Left kidney (tissue), 2 donors: ENCODE measurements around the gene MRPL40. TPM values are rescaled to one million over a fixed set of nuclear protein-coding genes. Genes with fewer than 3 reads are reported as not detected.
A peak's percentile ranks its signal among the peaks of the same experiment; 100 is the strongest.
"Not testable (repeated sequence)": the region's sequence is repeated elsewhere in the genome, so short reads cannot be mapped to it uniquely, and the experiment has no call there.

ENCODE experiments used
- DNase-seq: peaks from one replicate; pipeline ENCODE4 v3.0.0-alpha.2; 2013
- polyA plus RNA-seq: library from polyadenylated mRNA; unstranded; fragments of 120-200 nt; gene quantifications from one replicate; pipeline ENCODE4 v1.2.1, GENCODE V29; 2013; ENCODE audit not compliant: insufficient read length

The MRPL40 gene
- polyA plus RNA-seq, 1 donor, result 43.2 TPM

GRCh38 chr22:19438298-19438697 is 6.0 kb downstream of the MRPL40 start:
- DNase-seq, result no peak

- DNase-seq, result no peak
Measured at GRCh38 chr22:19440411-19441195, 8.3 kb downstream of the MRPL40 start.

- no peak for DNase-seq
Measured at GRCh38 chr22:19442166-19442565, 9.8 kb downstream of the MRPL40 start.

- DNase-seq, result no peak
Measured at GRCh38 chr22:19443544-19444211, 11.3 kb downstream of the MRPL40 start.

- not testable (repeated sequence) for DNase-seq
Measured at GRCh38 chr22:19445279-19445982, 13.1 kb downstream of the MRPL40 start.

- DNase-seq, result peak; percentile 11
Measured at GRCh38 chr22:19446603-19447329, 14.4 kb downstream of the MRPL40 start.

- peak; percentile 90 for DNase-seq
Measured at GRCh38 chr22:19447330-19448075, 15.2 kb downstream of the MRPL40 start, which contains the start of gene C22orf39. Gene C22orf39 (minus strand): TSS chr22:19447711. CDS start chr22:19447688, 23 bp downstream.

- peak; percentile 47 for DNase-seq
Measured at GRCh38 chr22:19448076-19448607, 15.8 kb downstream of the MRPL40 start.

- no peak for DNase-seq
Measured at GRCh38 chr22:19448739-19449421, 16.5 kb downstream of the MRPL40 start.

- DNase-seq, result no peak
Measured at GRCh38 chr22:19449422-19449767, 17.1 kb downstream of the MRPL40 start.

GRCh38 chr22:19450363-19451175 is 18.2 kb downstream of the MRPL40 start:
- DNase-seq, result no peak

- DNase-seq, result no peak
Measured at GRCh38 chr22:19451570-19451969, 19.2 kb downstream of the MRPL40 start.

GRCh38 chr22:19453718-19454117 is 21.4 kb downstream of the MRPL40 start:
- no peak for DNase-seq

- DNase-seq, result no peak
Measured at GRCh38 chr22:19454156-19454555, 21.8 kb downstream of the MRPL40 start.

- DNase-seq, result no peak
Measured at GRCh38 chr22:19455033-19455432, 22.7 kb downstream of the MRPL40 start.

- no peak for DNase-seq
Measured at GRCh38 chr22:19455585-19456370, 23.4 kb downstream of the MRPL40 start.

GRCh38 chr22:19456541-19456940 is 24.2 kb downstream of the MRPL40 start:
- no peak for DNase-seq

GRCh38 chr22:19457828-19458428 is 25.6 kb downstream of the MRPL40 start:
- no peak for DNase-seq
